Kidney epithelial cell (primary cell): ENCODE data around the gene AP3S1. TPM values are rescaled to one million over a fixed set of nuclear protein-coding genes. Genes with fewer than 3 reads are reported as not detected.

Experiments
- DNase-seq: peaks from one replicate; pipeline ENCODE4 v3.0.0-alpha.2; 2010; ENCODE audit warnings: low read depth
- H3K27me3 ChIP-seq: 2 replicates; pipeline ENCODE4 v1.6.0; 2011; ENCODE audit warnings: low read length; ENCODE audit not compliant: control insufficient read depth, insufficient read depth
- H3K36me3 ChIP-seq: 2 replicates; pipeline ENCODE4 v1.5.1; 2011; ENCODE audit warnings: low read length; ENCODE audit not compliant: control insufficient read depth, insufficient read depth
- H3K4me3 ChIP-seq: 2 replicates; pipeline ENCODE4 v1.5.1; 2011; ENCODE audit warnings: low read depth, mild to moderate bottlenecking, control low read depth, low read length
- CTCF ChIP-seq: IDR thresholded peaks from 2 replicates; pipeline ENCODE4 v1.5.1; 2011; ENCODE audit warnings: mild to moderate bottlenecking, moderate library complexity, low read length, control low read depth, inconsistent platforms; ENCODE audit not compliant: insufficient read depth, poor library complexity, severe bottlenecking
- total RNA-seq: library from RNA; depleted of rRNA; stranded (reverse); fragments of >200 nt; gene quantifications from 2 replicates; pipeline ENCODE4 v1.2.3, GENCODE V29; 2015

The AP3S1 gene
- 116 and 208 TPM in 2 replicates for total RNA-seq

- no peaks in the 10 kb centered on the region for H3K27me3 ChIP-seq
- H3K36me3 ChIP-seq: no peaks in the 10 kb centered on the region
- H3K4me3 ChIP-seq: peak within 1 kb of the TSS; percentile 85
- DNase-seq: peak; percentile 59
- TF ChIP-seq CTCF: no peak
These were observed at the start of gene AP3S1, which contains the start of gene ATG12 for GRCh38 chr5:115841382-115842088. Gene AP3S1, plus strand, starts transcription at chr5:115841935. Its CDS starts 103 bp downstream, at chr5:115842038. Gene ATG12, minus strand, starts transcription at chr5:115841565. Its CDS starts 13 bp downstream, at chr5:115841552.

GRCh38 chr5:115795700-115796099, 46.0 kb upstream of the AP3S1 start:
- Histone ChIP-seq H3K36me3 (no peaks in the 10 kb centered on the region), H3K4me3 (no peak overlapping the region), H3K27me3 (no peaks in the 10 kb centered on the region)
- TF ChIP-seq CTCF: no peak
- DNase-seq: no peak

- no peak for TF ChIP-seq CTCF
- DNase-seq: no peak
- Histone ChIP-seq H3K36me3 (no peaks in the 10 kb centered on the region), H3K27me3 (no peaks in the 10 kb centered on the region), H3K4me3 (no peak overlapping the region)
These were observed 45.1 kb upstream of the AP3S1 start for GRCh38 chr5:115796656-115797055.

GRCh38 chr5:115798252-115798651, 43.5 kb upstream of the AP3S1 start:
- Histone ChIP-seq H3K36me3 (no peaks in the 10 kb centered on the region), H3K27me3 (no peaks in the 10 kb centered on the region), H3K4me3 (no peak overlapping the region)
- DNase-seq: no peak
- TF ChIP-seq CTCF: no peak

- no peaks in the 10 kb centered on the region for H3K27me3 ChIP-seq
- DNase-seq: no peak
- H3K4me3 ChIP-seq: no peak overlapping the region
- TF ChIP-seq CTCF: no peak
- no peaks in the 10 kb centered on the region for H3K36me3 ChIP-seq
These were observed 41.6 kb upstream of the AP3S1 start for GRCh38 chr5:115800108-115800507.

- H3K27me3 ChIP-seq: no peaks in the 10 kb centered on the region
- no peak for TF ChIP-seq CTCF
- H3K36me3 ChIP-seq: no peaks in the 10 kb centered on the region
- H3K4me3 ChIP-seq: no peak overlapping the region
- DNase-seq: no peak
These were observed 40.6 kb upstream of the AP3S1 start for GRCh38 chr5:115801152-115801551.
